Metanephros (tissue), 2 donors: ENCODE results near the gene PKP4. TPM values are rescaled to one million over a fixed set of nuclear protein-coding genes. Genes with fewer than 3 reads are reported as not detected.

Source experiments
- small RNA-seq: library from RNA; depleted of rRNA; stranded (forward); fragments of <200 nt; gene quantifications from one replicate; pipeline ENCODE3, GENCODE V24; 2014; ENCODE audit warnings: low replicate concordance
- total RNA-seq: library from RNA; depleted of rRNA; stranded (reverse); fragments of >200 nt; gene quantifications from one replicate; pipeline ENCODE4 v1.2.3, GENCODE V29; 2014

The PKP4 gene
- total RNA-seq, result 138 TPM

GRCh38 chr2:158456309-158457066 is at the start of gene PKP4, which contains the start of gene CCDC148:
TSS of gene PKP4 (plus strand) at chr2:158456952. CDS start at chr2:158533185, 76,233 bp downstream.
TSS of gene CCDC148 (minus strand) at chr2:158456753. CDS start at chr2:158456439, 314 bp downstream.

Small RNA genes lying within 50 kb of the gene (small RNA-seq; reads per million reads assigned to genes)
- gene AC005042.3 (not detected), gene RN7SL393P (not detected)

Other genes with a start within 250 kb of the PKP4 start
- gene CCDC148, start 199 bp upstream of the PKP4 start, total RNA-seq, result 10.0 TPM